ENCODE measurements around the gene ZNF518B. TPM values are rescaled to one million over a fixed set of nuclear protein-coding genes. Genes with fewer than 3 reads are reported as not detected.

Gene ZNF518B
- total RNA-seq, 3 donors from 2014 or later = 19.0 to 24.7 (median 19.5) TPM

GRCh38 chr4:10462876-10463275 is 5.7 kb upstream of the ZNF518B start:
- Histone ChIP-seq H3K36me3 (no peaks in the 10 kb centered on the region), H3K27ac (no peak overlapping the region), H3K4me1 (no peaks in the 10 kb centered on the region), H3K9me3 (peaks cover 0 to 6% of the 10 kb centered on the region in 2 donors), H3K4me3 (no peak overlapping the region), H3K27me3 (peaks cover 7 to 38% of the 10 kb centered on the region in 2 donors)
- TF ChIP-seq CTCF (IDR thresholded peaks at IDR 0.05) (no peak), POLR2AphosphoS5 (IDR thresholded peaks at IDR 0.05) (no peak), POLR2A (IDR thresholded peaks at IDR 0.05) (no peak)
- intact Hi-C loops (cut with DNase I; ENCODE audit: low total_unique reads) = no loop called here
- no peak for DNase-seq (ENCODE audit: low spot score in 2 of 2)

DNA sequence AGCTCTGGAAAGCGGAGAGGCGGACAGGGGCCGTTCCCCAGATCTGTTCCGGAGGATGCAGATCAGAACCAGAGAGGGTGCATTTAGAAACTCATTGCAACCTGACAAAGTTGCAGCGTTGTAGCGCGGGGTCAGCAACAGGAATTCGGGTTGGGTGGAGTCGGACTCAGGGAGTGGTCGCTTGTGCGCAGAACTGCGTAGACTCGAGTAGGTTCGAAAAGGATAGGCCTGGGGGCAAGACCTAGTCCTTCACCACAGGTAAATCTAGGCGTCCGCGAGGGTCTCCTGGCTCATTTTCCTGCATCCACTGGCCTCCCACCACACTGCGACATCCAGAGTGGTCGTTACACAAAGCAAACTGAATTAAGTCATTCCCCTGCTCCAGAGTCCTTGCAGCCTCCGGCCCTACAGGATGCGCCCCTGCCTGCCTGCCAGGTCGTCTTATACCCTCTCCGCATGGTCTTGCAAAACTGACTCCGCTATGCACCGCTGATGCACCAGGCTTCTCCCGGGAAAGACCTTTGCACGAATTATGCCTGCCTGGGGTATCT is 4.7 kb upstream of the ZNF518B start:
- DNase-seq (ENCODE audit: low spot score in 2 of 2) = no peak
- Histone ChIP-seq H3K27me3 (peaks cover 7 to 38% of the 10 kb centered on the region in 2 donors), H3K4me3 (peak overlapping the region in 1 of 3 donors; percentile 49), H3K4me1 (no peaks in the 10 kb centered on the region), H3K36me3 (no peaks in the 10 kb centered on the region), H3K9me3 (peaks cover 0 to 6% of the 10 kb centered on the region in 2 donors), H3K27ac (no peak overlapping the region)
- no peak for TF ChIP-seq CTCF (IDR thresholded peaks at IDR 0.05)
- no peak for TF ChIP-seq POLR2A (IDR thresholded peaks at IDR 0.05)
- intact Hi-C loops (cut with DNase I; ENCODE audit: low total_unique reads) = no loop called here

GRCh38 chr4:10461091-10461849 is 4.0 kb upstream of the ZNF518B start:
- Histone ChIP-seq H3K9me3 (peaks cover 0 to 6% of the 10 kb centered on the region in 2 donors), H3K4me1 (no peaks in the 10 kb centered on the region), H3K36me3 (no peaks in the 10 kb centered on the region), H3K27ac (no peak overlapping the region), H3K27me3 (peaks cover 7 to 38% of the 10 kb centered on the region in 2 donors), H3K4me3 (peak overlapping the region; percentile 18 to 49 (median 28))
- TF ChIP-seq CTCF (IDR thresholded peaks at IDR 0.05) = peak in 2 of 3 donors; percentile 8 to 57
- TF ChIP-seq POLR2A (IDR thresholded peaks at IDR 0.05) = no peak
- intact Hi-C loops (cut with DNase I; ENCODE audit: low total_unique reads) = no loop called here
- no peak for DNase-seq (ENCODE audit: low spot score in 2 of 2)

DNA sequence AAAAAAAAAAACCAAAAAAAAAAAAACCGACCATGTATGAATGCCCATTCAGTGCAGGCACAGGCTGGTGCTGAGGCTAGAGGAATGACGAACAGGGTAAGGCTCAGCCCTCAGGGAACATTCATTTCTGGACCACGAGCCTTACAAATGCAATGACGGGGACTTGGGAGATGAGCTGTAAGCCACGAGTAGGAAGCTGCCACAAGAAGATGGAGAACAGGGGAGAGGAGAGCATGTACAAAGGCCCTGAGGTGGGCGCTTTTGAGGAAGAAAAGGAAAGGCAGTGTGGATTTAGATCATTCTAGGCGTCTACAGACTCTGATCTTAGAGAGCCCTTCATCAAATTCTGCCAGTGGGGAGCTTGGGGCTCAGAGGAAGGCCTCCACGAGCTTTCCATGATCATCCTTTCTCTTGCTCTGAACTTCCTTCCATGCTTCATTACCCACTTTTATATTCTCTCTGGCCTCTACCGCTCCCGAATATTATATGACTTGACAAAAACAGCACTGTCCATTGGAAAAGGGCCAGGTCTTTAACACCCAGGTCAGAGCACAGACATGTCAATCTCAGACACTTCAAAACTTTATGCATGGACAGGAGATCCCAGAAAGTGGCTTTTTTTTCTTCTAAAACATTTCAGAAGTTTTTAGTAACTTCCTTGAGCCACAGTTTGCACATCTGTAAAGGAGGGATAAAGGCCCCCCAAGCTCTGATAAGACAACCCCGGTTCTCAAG is 3.3 kb upstream of the ZNF518B start:
- H3K4me3 ChIP-seq = no peak overlapping the region
- no peak for DNase-seq (ENCODE audit: low spot score in 2 of 2)
- H3K9me3 ChIP-seq = peaks cover 0 to 6% of the 10 kb centered on the region in 2 donors
- H3K4me1 ChIP-seq = no peaks in the 10 kb centered on the region
- H3K27ac ChIP-seq = no peak overlapping the region
- intact Hi-C loops (cut with DNase I; ENCODE audit: low total_unique reads) = no loop called here
- H3K27me3 ChIP-seq = peaks cover 7 to 38% of the 10 kb centered on the region in 2 donors
- TF ChIP-seq POLR2A (IDR thresholded peaks at IDR 0.05) = no peak
- no peak for TF ChIP-seq POLR2AphosphoS5 (IDR thresholded peaks at IDR 0.05)
- no peak for TF ChIP-seq CTCF (IDR thresholded peaks at IDR 0.05)
- H3K36me3 ChIP-seq = no peaks in the 10 kb centered on the region

- DNase-seq (ENCODE audit: low spot score in 2 of 2) = no peak
- TF ChIP-seq CTCF (IDR thresholded peaks at IDR 0.05) (no peak), POLR2AphosphoS5 (IDR thresholded peaks at IDR 0.05) (no peak), POLR2A (IDR thresholded peaks at IDR 0.05) (no peak)
- intact Hi-C loops (cut with DNase I; ENCODE audit: low total_unique reads) = no loop called here
- Histone ChIP-seq H3K27ac (no peak overlapping the region), H3K4me1 (no peaks in the 10 kb centered on the region), H3K36me3 (no peaks in the 10 kb centered on the region), H3K27me3 (peaks cover 7 to 38% of the 10 kb centered on the region in 2 donors), H3K9me3 (peaks cover 0 to 6% of the 10 kb centered on the region in 2 donors), H3K4me3 (no peak overlapping the region)
Observed at GRCh38 chr4:10459305-10459704, 2.1 kb upstream of the ZNF518B start.

All from breast epithelium (tissue), 4 donors.